Ishikawa (cell line): ENCODE results near the gene MORN4.

Experiments used
- CEBPB ChIP-seq: IDR thresholded peaks from 2 replicates; pipeline ENCODE4 v1.6.1; 2012
- CREB1 ChIP-seq: IDR thresholded peaks from 2 replicates; pipeline ENCODE4 v1.6.1; 2012; ENCODE audit warnings: low read depth
- EGR1 ChIP-seq: IDR thresholded peaks from 2 replicates; pipeline ENCODE4 v1.6.1; 2012
- EP300 ChIP-seq: IDR thresholded peaks from 2 replicates; pipeline ENCODE4 v1.6.1; 2012; ENCODE audit warnings: borderline replicate concordance
- FOXM1 ChIP-seq: IDR thresholded peaks from 2 replicates; pipeline ENCODE4 v1.6.1; 2012; ENCODE audit warnings: low read depth, borderline replicate concordance
- NFIC ChIP-seq: IDR thresholded peaks from 2 replicates; pipeline ENCODE4 v1.6.1; 2012
- RAD21 ChIP-seq: IDR thresholded peaks from 2 replicates; pipeline ENCODE4 v1.6.1; 2012; ENCODE audit warnings: low read depth
- TAF1 ChIP-seq: IDR thresholded peaks from 2 replicates; pipeline ENCODE4 v1.6.1; 2012; ENCODE audit warnings: low read depth, mild to moderate bottlenecking
- TCF12 ChIP-seq: IDR thresholded peaks from 2 replicates; pipeline ENCODE4 v1.6.1; 2012; ENCODE audit warnings: low read depth
- TEAD4 ChIP-seq: IDR thresholded peaks from 2 replicates; pipeline ENCODE4 v1.6.1; 2012
- YY1 ChIP-seq: IDR thresholded peaks from 2 replicates; pipeline ENCODE4 v1.6.1; 2012; ENCODE audit warnings: low read depth
- ZBTB7A ChIP-seq: IDR thresholded peaks from 2 replicates; pipeline ENCODE4 v1.6.1; 2012; ENCODE audit warnings: low read depth
- TF ChIP-seq, protein P1 (sequence below): IDR thresholded peaks from 2 replicates; pipeline ENCODE4 v1.6.1; 2012
- TF ChIP-seq, protein P2 (sequence below): IDR thresholded peaks from 2 replicates; pipeline ENCODE4 v1.6.1; 2012; ENCODE audit warnings: low read depth, mild to moderate bottlenecking
- TF ChIP-seq, protein P3 (sequence below): IDR thresholded peaks from 2 replicates; pipeline ENCODE4 v1.6.1; 2012

The MORN4 gene

DNA sequence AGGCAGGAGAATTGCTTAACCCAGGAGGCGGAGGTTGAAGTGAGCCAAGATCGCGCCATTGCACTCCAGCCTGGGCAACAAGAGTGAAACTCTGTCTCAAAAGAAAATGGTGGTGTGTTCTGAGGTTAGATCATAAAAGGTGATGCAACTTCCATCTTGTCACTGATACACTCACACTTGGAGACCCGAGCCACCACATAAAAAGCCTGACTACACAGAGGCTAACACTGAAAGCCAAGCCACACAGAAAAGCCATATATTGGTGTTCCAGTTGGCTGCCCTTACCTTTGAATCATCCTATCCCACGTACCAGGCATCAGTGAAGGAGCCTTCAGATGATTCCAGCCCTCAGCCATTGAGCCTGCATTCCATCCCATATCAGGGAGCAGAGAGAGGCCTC lies 4.0 kb downstream of the MORN4 start:
- no peak for TF ChIP-seq NFIC

DNA sequence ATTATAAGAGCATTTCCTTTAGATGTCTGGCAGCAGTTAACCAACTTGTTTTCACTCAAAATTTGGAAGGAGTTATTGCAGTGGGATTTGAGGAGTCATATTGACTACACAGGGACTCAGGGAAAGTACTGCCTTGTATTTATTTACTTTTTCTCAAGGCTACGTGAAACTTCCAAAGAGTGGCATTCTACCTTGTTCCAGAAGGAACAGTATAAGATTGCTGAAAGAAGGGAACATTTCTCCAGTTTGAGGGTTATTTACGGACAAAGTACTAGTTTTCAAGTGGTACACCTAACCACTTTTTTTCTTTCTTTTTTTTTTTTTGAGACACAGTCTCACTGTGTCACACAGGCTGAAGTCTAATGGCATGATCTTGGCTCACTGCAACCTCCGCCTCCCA lies 5.1 kb downstream of the MORN4 start:
- TF ChIP-seq, protein P1, sequence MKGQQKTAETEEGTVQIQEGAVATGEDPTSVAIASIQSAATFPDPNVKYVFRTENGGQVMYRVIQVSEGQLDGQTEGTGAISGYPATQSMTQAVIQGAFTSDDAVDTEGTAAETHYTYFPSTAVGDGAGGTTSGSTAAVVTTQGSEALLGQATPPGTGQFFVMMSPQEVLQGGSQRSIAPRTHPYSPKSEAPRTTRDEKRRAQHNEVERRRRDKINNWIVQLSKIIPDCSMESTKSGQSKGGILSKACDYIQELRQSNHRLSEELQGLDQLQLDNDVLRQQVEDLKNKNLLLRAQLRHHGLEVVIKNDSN: no peak
- TF ChIP-seq TCF12: no peak
- TF ChIP-seq TEAD4: no peak
- TF ChIP-seq NFIC: no peak
- no peak for TF ChIP-seq EP300
- no peak for TF ChIP-seq CEBPB
- TF ChIP-seq, protein P2, sequence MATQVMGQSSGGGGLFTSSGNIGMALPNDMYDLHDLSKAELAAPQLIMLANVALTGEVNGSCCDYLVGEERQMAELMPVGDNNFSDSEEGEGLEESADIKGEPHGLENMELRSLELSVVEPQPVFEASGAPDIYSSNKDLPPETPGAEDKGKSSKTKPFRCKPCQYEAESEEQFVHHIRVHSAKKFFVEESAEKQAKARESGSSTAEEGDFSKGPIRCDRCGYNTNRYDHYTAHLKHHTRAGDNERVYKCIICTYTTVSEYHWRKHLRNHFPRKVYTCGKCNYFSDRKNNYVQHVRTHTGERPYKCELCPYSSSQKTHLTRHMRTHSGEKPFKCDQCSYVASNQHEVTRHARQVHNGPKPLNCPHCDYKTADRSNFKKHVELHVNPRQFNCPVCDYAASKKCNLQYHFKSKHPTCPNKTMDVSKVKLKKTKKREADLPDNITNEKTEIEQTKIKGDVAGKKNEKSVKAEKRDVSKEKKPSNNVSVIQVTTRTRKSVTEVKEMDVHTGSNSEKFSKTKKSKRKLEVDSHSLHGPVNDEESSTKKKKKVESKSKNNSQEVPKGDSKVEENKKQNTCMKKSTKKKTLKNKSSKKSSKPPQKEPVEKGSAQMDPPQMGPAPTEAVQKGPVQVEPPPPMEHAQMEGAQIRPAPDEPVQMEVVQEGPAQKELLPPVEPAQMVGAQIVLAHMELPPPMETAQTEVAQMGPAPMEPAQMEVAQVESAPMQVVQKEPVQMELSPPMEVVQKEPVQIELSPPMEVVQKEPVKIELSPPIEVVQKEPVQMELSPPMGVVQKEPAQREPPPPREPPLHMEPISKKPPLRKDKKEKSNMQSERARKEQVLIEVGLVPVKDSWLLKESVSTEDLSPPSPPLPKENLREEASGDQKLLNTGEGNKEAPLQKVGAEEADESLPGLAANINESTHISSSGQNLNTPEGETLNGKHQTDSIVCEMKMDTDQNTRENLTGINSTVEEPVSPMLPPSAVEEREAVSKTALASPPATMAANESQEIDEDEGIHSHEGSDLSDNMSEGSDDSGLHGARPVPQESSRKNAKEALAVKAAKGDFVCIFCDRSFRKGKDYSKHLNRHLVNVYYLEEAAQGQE: no peak
- no peak for TF ChIP-seq CREB1
- TF ChIP-seq EGR1: no peak
- TF ChIP-seq, protein P3, sequence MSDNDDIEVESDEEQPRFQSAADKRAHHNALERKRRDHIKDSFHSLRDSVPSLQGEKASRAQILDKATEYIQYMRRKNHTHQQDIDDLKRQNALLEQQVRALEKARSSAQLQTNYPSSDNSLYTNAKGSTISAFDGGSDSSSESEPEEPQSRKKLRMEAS: no peak
- no peak for TF ChIP-seq TAF1
- no peak for TF ChIP-seq ZBTB7A
- no peak for TF ChIP-seq YY1

DNA sequence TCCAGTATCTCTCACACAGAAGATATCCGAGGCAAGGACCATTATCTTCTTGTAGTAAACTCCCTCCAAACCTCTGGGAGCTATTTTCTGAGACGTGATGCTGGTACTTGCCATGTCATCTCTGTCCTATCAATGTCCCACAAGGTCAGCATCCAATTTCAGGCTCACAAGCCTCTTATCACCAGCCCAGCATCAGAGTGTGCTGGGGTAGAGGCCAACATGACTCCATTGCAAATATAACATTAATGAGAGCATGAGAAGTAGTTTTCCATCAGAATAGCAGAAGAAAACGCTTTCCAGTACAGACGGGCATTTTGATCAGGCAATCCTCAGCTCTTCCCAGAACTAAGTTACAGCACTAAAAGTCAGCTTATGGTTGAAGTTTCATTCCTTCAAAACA lies 5.6 kb downstream of the MORN4 start:
- TF ChIP-seq NFIC (no peak), RAD21 (no peak), TCF12 (no peak), CEBPB (no peak), FOXM1 (no peak), CREB1 (no peak), TEAD4 (no peak), EGR1 (no peak), TAF1 (no peak), YY1 (no peak), EP300 (no peak), ZBTB7A (no peak)
- TF ChIP-seq, protein P3: no peak
- TF ChIP-seq, protein P1: no peak
- TF ChIP-seq, protein P2: no peak

DNA sequence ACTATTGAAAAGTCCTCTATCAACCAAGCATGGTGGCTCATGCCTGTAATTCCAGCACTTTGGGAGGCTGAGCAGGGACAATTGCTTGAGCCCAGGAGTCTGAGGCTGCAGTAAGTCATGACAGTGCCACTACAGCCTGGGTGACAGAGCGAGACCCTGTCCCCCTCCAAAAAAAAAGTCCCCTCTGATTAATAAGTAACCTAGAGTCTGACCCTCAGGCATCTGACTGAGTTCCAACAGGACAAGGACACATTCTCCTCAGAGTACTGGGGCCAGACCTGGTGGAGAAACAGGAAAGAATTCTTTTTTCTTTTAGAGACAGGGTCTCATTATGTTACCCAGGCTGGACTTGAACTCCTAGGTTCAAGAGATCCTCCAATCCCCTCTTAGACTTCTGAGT lies 10.0 kb downstream of the MORN4 start:
- TF ChIP-seq TAF1: no peak
- TF ChIP-seq, protein P1: no peak
- no peak for TF ChIP-seq FOXM1
- no peak for TF ChIP-seq CEBPB

DNA sequence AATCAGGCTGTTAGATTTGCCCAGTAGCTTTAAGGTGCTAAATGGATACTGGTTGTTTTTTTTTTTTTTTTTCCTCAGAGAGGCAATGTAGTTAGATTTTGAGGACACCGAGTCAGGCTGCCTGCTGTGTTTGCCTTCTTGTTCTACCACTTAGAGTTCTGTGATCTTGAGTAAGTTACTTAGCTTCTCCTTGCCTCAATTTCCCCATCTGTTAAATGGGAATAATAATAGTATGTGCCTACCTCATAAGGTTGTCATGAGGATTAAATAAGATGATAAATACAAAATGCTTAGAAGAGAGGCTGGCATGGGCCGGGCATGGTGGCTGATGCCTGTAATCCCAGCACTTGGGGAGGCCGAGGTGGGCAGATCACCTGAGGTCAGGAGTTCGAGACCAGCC lies 14.6 kb downstream of the MORN4 start:
- no peak for TF ChIP-seq TEAD4
- TF ChIP-seq EGR1: no peak
- no peak for TF ChIP-seq ZBTB7A
- TF ChIP-seq FOXM1: no peak
- TF ChIP-seq CEBPB: no peak
- no peak for TF ChIP-seq EP300
- TF ChIP-seq, protein P3: no peak
- TF ChIP-seq TCF12: no peak
- no peak for TF ChIP-seq YY1
- no peak for TF ChIP-seq CREB1
- no peak for TF ChIP-seq TAF1

DNA sequence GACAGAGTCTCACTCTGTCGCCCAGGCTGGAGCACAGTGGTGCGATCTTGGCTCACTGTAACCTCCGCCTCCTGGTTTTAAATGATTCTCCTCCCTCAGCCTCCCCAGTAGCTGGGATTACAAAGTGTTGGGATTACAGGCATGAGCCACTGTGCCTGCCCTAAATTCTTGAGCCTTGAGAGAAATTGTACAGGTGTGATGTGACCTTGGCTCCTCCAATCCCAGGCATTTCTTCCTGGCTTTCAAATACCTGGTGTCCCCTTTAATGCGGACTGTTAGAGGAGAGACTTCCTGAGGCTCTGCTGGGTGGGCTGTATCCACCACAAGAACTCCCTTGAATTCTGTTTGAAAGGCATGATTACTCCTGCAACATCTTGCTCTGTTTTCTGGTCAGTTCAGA lies 15.0 kb downstream of the MORN4 start:
- TF ChIP-seq RAD21 (no peak), ZBTB7A (no peak), CREB1 (no peak), EP300 (no peak), TAF1 (no peak), TEAD4 (no peak)
- TF ChIP-seq, protein P3: no peak
